ENCODE measurements around the gene TRIP12.

DNA sequence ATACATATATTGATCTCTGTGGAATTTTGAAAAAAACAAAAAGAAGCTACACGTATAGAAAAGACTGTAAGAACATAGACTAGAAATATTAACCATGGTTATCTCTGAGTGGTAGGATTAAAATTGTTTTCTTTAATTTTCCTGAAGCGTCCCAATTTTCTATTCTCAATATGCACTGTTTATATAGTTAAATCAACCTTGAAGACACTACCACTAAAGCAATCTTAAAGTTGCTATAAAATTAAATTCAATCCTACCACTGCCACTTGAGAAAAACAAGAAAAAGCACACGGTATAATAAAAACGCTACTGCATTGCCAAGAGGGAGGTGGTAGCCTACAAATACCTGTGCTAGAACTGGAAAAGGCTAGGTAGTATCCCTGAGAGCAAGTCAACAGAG lies 47.2 kb downstream of the TRIP12 start:
- TF ChIP-seq, protein P1, sequence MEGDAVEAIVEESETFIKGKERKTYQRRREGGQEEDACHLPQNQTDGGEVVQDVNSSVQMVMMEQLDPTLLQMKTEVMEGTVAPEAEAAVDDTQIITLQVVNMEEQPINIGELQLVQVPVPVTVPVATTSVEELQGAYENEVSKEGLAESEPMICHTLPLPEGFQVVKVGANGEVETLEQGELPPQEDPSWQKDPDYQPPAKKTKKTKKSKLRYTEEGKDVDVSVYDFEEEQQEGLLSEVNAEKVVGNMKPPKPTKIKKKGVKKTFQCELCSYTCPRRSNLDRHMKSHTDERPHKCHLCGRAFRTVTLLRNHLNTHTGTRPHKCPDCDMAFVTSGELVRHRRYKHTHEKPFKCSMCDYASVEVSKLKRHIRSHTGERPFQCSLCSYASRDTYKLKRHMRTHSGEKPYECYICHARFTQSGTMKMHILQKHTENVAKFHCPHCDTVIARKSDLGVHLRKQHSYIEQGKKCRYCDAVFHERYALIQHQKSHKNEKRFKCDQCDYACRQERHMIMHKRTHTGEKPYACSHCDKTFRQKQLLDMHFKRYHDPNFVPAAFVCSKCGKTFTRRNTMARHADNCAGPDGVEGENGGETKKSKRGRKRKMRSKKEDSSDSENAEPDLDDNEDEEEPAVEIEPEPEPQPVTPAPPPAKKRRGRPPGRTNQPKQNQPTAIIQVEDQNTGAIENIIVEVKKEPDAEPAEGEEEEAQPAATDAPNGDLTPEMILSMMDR (IDR thresholded peaks at IDR 0.05) = no peak
- TF ChIP-seq POLR2A (IDR thresholded peaks at IDR 0.05) = no peak

All from Peyer's patch (tissue), 4 donors.